Stimulated activated CD4-positive, alpha-beta T cell treated with anti-CD3 and anti-CD28 coated beads, Interleukin-15, amount 100 ng/mL, for 24 hours (primary cell): Measurements from ENCODE around the gene SLC15A4.
"Not testable (repeated sequence)": the region's sequence is repeated elsewhere in the genome, so short reads cannot be mapped to it uniquely, and the experiment has no call there.

Source experiments
- DNase-seq: peaks from one replicate; pipeline ENCODE4 v3.0.0-alpha.2; 2020

Gene SLC15A4

DNA sequence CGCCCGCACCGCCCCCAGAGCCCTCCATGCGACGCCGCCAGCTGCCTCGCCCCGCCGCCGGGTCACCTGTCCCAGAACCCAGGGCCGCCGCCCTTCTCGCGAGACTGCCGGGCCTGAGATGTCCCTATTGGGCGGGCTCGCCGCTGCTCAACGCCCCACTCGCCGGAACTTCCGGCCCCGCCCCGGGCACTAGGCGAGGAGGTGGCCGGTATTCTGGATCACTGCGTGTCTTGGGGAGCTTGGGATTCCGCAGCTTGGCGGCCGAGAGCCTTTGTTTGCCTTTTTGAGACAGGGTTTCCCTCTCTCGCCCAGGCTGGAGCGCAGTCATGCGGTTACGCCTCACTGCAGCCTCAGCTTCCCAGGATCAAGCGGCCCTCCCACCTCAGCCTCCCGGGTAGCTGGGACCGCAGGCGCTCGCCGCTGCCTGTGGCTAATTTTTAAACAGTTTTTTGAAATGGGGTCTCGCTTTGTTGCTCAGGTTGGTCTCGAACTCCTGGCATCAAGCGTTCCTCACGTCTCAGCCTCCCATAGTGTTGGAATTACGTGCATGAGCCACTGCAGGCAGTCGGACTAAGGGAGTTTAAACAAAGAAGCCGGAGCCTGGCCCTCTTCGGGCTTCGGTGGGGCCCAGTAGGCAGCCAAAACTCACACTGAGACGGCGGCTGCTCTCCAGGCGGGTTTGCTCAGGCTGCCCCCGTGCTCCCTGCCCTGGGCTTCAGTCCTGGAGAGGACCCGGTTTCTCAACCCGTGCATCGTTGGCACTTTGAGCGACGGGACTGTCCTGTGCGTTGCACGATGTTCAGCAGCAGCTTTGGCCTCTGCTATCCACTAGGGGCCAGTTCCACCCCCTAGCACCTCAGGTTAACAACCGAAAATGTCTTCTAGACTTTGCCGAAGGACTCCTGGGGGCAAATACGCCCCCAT lies at the start of gene SLC15A4:
SLC15A4 (minus strand) TSS at position 43 of the 924 bp plus-strand sequence; CDS start at position 28, 15 bp downstream.
- DNase-seq = peak; percentile 97

DNA sequence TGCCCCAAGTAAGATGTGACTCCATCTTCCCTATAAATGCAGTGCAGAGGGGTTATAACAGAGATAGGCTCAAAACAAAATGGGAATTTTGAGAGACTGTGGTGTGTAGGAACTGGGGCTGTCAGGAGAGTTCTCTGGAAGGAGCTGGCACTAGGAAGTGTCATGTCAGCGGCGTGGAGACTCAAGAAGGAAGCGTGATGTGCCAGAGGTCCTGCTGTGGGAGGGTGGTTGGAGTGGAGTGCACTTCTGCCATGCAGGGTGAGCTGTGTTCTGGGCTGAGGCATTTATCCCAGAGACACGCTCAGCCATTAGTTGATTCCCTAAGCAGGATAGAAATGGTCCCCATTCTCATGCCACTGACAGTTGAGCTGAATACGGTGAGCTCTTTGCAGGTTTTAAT lies 48.5 kb upstream of the SLC15A4 start:
- DNase-seq = no peak

DNA sequence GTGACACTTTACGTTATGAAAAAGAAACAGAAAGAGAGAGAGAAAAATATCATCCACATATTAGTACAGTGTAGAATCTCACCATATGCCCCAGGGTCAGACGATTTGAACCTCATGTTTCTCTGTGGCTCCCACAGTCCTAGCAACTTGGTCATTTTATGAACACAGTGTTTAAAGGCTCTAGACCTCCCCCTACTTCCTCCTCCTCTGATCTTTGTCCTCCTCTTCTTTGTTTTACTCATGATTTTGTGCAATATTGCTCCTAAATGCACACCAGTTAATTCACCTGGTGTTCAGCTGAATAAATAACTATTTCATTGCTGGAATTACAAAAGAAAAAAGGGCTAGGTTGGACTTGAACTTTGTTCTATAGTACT lies 47.7 kb upstream of the SLC15A4 start:
- no peak for DNase-seq

DNA sequence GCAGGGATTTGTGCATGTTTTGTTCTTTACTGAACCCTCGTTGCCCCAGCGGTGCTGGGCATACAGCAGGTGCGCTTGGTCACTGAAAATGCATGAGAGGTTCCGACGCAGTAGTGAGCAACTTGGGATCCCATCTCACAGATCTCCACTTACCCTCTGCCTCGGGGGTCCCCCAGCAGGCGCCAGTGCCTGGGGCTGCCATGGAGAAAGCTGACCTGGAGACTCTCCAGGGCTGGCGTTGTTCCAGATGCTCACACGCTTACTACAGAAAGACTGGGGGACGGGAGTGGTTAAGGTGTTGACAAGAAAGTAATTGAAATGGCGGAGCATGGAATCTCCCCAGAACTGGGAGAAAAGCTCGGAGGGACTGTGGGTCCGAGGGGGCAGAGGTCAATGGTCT lies 43.7 kb upstream of the SLC15A4 start:
- DNase-seq = no peak

DNA sequence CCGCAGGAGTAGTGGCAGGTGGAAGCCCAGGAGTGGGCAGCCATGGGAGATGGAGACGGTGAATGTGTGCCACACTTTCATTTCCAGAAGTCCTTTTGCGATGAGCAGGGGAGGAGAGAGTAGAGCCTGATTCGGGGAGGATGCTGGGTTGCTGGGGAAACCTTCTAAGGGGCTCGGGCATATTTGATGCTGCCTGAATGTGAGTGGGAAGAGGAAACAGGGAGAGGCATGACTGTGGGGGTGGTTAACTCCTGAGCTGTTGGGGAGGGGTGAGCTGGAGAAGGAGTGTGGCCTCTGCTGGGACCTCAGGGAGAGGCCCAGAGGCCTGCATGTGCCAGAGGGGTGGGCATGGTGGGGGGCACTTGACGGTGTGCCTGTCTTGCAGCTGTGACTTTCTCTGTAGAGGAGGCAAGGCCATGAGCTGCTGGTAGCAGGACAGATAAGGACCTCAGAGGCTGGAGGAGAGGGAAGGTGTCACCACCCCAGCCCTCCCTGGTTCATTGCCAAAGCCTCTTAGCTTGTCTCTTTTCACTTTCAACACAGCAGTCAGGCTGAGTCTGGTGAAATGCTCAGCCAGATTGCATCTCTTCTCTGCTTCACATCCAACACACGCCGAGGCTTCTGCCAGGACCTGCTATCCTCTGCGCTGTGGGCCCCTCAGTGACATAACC lies 40.9 kb upstream of the SLC15A4 start:
- no peak for DNase-seq

DNA sequence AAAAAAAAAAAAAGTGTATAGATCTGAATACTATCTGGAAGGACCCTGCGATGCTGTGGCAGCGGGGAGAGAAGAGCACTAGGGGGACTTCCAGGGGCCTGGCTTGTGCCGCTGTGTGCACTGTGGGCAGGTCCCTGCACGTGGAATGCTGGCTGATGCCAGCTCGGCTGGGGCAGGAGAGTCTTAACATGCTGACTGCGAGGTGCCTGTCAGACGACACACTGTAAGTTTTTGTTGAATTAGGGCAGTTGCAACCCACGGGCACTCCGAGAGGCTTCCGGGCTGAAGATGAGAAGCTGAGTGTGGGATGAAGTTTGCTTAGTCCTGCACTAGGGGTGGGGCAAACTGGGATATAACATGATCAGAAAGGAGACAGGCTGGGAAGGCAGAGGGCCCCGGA lies 40.2 kb upstream of the SLC15A4 start:
- no peak for DNase-seq

DNA sequence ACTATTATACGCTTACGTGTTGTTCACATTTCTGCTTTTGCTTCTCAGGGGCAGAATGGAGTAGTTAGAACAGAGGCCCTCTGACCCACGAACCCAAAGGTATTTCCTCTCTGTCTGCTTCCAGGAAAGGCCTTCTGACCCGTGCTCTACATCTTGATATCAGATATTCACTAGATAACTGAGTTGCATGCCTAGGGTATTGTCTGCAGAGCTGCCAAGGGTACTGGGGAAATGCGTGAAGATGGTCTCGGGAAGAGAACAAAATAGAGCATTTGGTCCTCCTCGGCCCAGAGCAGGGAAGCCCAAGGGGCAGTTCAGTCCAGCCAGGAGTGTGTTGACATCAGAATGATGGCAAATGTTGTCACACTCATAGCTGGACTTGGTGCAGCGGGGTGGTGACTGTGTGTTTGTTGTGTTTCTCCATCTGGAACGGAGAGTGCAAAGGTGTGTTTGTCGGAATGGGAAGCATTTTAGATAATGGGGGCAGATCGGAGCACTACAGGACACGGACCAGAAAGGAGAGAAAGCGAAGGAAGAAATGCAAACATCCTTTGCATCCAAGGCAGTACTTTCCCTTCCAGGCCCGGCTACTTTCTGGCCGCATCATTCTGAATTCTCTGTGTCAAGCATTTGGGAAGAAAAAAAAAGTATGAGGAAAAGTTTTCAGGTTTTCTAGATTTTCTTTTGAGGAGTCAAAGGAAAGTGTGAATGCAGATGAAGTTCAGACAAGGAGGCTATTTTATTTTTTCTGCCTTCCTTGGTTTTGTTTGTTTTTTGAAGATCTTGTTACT lies 37.7 kb upstream of the SLC15A4 start:
- DNase-seq = no peak

DNA sequence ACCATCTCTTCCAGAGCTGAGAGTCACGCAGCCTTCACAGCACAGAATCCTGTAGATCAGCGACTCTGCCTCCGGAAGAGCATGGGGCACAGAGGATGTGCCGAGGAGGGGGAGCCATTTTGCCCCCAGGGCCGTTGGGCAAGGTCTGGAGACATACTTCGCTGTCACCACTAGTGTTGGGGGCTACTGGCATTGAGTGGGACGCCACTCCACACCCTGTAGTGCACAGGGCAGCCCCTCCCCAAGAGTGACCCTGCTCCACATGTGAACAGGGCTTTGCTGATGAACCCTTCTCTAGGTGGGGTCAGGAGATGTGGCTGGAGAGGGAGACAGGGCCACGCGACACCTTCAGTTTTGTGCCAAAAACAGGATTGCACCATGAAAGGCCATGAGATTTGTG lies 35.6 kb upstream of the SLC15A4 start:
- DNase-seq = no peak

DNA sequence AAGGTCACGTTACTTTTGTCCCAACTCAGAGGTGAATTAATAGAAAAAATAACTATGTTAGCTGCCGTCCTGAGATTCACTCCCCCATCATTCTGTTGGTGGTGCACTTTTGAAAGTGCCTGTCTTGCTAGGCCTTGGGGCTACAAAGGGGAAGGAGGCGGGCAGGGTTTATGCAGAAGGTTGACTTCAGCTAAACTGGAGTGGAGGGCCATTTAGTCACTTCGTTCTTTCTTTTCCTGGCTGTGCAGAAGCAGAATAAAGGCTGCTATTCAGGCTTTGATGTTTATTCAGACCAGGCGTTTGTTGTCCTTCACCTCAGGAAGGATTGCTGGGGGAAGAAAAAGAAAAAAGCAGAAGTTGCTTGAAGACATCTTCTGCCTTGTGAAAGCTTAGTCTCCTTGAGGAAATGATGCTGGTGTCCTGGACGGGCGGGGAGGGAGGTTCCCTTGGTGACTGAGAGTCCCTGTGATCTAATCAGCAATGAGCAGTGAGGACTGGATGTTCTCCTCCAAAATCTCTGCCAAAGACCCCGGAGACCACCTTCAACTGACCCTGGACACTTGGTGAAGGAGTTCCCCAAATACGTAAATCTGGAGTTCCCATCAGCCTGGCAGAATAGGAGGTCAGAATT lies 33.5 kb upstream of the SLC15A4 start:
- no peak for DNase-seq

DNA sequence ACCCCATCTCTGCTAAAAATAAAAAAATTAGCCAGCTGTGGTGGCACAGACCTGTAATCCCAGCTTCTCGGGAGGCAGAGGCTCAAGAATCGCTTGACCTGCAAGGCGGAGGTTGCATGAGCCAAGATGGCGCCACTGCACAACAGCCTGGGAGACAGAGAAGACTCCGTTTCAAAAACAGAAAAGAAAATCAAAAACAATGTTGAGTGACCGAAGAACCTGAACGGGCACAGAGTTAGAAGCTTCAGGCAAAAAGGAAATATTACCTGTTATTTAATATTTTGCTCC lies 33.0 kb upstream of the SLC15A4 start:
- no peak for DNase-seq

DNA sequence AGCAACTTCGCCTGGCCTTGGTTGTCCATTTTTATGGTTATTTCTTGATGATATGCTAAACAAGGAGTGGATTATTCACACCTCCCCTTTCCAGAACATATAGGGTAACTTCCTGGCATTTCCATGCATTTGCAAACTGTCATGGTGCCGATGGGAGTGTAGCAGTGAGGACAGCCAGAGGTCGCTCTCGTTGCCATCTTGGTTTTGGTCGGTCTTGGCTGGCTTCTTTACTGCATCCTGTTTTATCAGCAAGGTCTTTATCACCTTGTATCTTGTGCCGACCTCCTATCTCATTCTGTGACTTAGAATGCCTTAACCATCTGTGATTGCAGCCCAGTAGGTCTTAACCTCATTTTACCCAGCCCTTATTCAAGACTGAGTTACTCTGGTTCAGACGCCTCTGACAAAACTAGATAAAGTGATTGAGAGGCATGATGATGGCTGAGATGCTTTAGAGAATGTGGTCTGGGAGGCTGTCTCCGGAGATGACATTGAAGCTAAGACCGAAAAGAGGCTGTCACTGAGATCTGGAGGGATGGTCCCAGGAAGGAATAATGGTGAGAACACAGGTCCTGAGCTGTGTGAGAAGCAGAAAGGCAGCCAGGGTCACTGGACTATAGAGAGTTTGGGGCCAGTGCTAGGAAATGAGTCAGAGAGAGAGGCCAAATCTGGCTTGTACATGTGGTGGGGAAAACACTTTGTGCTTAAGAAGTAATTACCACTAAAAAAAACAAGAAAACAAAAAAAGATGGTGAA lies 32.5 kb upstream of the SLC15A4 start:
- no peak for DNase-seq

DNA sequence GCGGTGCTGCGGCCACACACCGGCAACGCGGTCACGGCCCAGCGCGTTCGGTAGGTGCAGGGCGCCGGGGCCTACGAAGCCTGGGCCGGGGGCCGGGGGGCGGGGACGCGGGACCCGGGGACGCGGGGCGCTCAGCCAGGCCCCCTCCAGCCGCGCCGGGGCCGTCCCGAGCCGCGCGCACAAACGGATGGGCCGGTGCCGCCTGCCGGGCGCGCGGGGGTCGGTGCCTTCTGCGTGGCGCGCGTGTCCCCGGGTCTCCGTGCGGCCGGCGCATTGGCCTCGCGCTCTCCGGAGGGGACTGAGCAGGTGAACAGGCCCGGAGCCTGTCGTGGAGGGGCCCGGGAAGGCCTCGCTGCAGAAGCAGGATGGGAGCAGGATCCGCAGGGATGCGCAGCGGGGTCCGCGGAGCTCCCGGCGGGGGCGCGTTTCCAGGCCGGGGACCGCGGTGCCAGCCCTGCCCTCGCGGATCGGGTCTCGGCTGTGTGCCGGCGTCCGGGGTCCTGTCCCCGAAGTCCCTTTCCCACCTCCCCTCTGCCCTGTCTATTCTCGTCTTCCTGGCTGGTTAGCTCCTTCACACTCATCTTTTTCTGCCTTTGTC lies 29.9 kb upstream of the SLC15A4 start:
- no peak for DNase-seq

DNA sequence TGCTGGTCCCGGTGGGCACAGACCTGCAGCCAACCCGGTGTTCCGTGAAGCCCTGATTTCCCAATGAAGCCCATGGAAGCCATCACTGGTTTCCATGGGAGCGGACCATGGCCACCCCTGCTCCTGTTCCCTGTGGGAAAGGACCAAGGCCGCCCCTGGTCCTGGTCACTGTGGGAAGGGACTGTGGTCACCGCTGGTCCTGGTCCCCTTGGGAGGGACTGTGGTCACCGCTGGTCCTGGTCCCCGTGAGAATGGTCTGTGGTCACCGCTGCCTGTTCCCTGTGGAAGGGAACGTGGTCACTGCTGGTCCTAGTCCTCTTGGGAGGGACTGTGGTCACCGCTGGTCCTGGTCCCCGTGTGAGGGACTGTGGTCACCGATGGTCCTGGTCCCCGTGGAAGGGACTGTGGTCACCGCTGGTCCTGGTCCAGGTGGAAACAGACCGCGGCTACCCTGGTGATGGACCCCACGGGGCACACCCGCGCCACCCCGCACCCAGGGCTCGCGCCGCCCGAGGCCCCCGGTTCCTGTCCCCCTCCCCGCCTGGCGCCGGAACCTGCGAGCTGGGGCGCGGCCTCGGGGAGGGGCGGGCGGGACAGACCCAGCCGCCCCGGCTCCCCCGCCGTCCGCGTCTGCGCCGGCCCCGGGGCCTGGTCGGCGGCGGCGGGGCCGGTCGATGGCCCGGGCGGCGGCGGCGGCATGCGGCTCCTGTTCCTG lies 29.3 kb upstream of the SLC15A4 start, which contains the start of gene GLT1D1:
GLT1D1 (plus strand) TSS at position 594 of the 715 bp plus-strand sequence; CDS start at position 698, 104 bp downstream.
- no peak for DNase-seq

DNA sequence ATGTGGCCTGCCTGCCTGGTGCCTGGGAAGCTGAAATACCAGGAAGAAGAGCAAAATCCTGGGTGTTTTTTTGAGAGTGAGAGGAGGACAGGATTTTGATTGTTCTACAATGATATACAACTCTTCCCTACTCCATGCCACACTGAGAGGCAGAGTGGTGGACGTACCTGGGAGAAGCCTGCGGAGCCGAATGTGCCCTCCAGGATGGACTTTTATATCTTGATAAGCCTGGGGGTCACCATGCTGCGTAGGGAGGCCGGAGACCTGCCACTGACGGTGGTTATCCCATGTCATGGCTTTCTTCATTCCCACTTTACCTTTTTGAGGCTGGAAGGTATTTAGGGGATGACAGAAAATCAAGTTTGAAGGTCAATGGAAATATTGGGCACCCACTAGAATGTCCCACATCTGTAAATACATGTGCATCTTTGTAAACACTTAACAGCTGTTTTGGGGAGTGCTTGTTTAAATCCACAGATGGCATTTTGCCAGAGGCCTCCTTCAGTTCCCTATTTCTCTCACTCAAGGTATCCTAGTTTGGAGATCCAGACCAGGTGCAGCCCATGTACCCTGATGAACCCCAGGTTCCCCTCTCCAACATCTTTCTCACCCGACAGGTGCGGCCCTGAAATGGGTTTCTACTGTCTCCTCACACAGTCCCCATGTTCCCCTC lies 28.4 kb upstream of the SLC15A4 start:
- no peak for DNase-seq

DNA sequence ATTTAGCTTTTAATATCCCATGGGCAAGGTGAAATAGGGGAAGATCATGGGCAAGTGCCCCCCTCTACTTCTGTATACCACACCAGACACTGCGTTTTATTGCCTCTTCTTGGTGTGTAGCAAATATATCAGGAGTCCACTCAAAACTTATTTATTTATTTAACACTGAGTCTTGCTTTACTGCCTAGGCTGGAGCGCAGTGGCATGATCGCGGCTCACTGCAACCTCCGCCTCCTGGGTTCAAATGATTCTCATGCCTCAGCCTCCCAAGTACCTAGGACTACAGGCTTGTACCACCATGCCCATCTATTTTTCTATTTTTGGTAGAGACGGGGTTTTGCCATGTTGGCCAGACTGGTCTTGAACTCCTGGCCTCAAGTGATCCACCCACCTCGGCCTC lies 27.7 kb upstream of the SLC15A4 start:
- not testable (repeated sequence) for DNase-seq

DNA sequence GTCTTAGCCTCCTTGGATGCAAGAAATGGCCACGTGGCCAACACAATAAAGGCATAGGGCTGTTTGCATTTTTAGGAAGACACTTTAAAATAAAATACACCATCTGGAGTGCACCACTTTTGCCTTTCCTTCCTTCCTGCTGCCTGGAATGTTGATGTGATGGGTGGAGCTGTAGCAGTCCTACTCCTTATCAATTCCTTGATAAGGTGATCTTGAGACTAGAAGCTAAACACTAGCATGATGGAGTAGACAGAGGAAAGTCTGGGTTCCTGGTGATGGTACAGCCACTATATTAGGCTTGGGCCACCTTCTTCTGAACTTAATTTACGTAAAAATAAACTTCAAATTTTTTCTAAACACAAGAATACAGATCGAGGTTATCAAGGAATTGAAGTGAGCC lies 26.6 kb upstream of the SLC15A4 start:
- DNase-seq = no peak

DNA sequence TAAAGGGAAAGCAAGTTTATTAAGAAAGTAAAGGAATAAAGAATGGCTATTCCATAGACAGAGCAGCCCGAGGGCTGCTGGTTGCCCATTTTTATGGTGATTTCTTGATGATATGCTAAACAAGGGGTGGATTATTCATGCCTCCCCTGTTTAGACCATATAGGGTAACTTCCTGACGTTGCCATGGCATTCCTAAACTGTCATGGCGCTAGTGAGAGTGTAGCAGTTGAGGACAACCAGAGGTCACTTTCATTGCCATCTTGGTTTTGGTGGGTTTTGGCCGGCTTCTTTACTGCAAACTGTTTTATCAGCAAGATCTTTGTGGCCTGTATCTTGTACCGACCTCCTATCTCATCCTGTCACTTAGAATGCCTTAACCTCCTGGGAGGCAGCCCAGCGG lies 26.0 kb upstream of the SLC15A4 start:
- not testable (repeated sequence) for DNase-seq

DNA sequence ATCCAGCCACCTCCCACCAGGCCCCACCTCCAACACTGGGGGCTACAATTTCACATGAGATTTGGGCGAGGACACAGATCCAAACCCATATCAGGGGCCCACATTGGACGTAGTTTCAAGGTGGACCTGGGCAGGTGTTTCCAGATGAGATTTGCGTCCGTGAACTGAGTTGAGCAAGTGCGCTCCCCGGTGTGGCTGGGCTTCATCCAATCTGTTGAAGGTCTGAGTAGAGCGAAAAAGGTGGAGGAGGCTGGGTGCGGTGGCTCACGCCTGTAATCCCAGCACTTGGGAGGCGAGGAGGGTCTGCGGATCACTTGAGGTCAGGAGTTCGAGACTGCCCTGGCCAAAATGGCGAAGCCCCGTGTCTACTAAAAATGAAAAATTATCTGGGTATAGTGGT lies 24.6 kb upstream of the SLC15A4 start:
- no peak for DNase-seq

DNA sequence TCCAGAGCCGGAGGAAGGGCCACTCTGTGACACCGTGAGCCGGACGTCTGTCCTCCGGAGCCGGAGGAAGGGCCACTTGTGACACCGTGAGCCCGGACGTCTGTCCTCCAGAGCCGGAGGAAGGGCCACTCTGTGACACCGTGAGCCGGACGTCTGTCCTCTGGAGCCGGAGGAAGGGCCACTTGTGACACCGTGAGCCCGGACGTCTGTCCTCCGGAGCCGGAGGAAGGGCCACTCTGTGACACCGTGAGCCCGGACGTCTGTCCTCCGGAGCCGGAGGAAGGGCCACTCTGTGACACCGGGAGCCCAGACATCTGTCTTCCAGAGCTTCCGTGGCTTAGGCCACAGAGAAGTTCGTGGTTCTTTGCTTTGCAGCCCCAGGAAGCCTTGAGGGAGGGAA lies 22.9 kb upstream of the SLC15A4 start:
- not testable (repeated sequence) for DNase-seq

DNA sequence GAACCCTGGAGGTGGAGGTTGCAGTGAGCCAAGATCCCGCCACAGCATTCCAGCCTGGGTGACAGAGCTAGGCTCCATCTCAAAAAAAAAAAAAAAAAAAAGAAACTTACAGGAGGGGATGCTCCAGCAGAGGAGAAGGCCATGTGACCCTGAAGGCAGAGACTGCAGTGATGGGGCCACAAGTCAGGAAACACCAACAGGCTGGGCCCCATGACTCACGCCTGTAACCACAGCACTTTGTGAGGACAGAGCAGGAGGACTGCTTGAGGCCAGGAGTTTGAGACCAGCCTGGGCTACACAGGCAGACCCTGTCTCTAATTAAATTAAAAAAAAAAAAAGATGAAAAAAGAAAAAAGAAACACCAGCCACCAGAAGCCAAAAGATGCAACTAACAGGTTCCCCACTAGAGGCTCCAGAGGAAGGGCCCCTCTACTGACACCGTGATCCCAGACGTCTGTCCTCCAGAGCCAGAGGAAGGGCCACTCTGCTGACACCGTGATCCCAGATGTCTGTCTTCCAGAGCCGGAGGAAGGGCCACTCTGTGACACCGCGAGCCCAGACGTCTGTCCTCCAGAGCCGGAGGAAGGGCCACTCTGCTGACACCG lies 20.4 kb upstream of the SLC15A4 start:
- DNase-seq = peak; percentile 18
